PFSK-1 (cell line): ENCODE measurements around the gene TMSB10.

Source experiments
- POLR2AphosphoS5 ChIP-seq: IDR thresholded peaks from 2 replicates; pipeline ENCODE4 v1.6.1; 2012; ENCODE audit warnings: low read depth, mild to moderate bottlenecking, control low read depth, low read length, moderate library complexity
- REST ChIP-seq, 2 experiments: IDR thresholded peaks; 2 replicates each; pipeline versions ENCODE4 v1.6.1 to v1.8.0; 2011 to 2012; ENCODE audit warnings: low read depth in 2 of 2, low read length in 2 of 2, control low read depth in 1 of 2, inconsistent platforms in 1 of 2, mild to moderate bottlenecking in 1 of 2, moderate library complexity in 1 of 2; ENCODE audit not compliant: insufficient read depth in 1 of 2
- SIN3A ChIP-seq: IDR thresholded peaks from 2 replicates; pipeline ENCODE4 v1.6.1; 2012; ENCODE audit warnings: mild to moderate bottlenecking, low read length, moderate library complexity, borderline replicate concordance; ENCODE audit not compliant: insufficient read depth
- TAF1 ChIP-seq: IDR thresholded peaks from 2 replicates; pipeline ENCODE4 v1.6.1; 2012; ENCODE audit warnings: low read length, control low read depth, borderline replicate concordance; ENCODE audit not compliant: insufficient read depth

- TF ChIP-seq POLR2AphosphoS5: no peak
- no peak for TF ChIP-seq SIN3A
- no peak for TF ChIP-seq REST (IDR thresholded peaks at IDR 0.05; ENCODE audit: insufficient read depth in 1 of 2, low read depth in 2 of 2, low read length in 2 of 2)
- TF ChIP-seq TAF1: no peak
Measured at GRCh38 chr2:84866122-84866521, 39.3 kb upstream of the TMSB10 start.
